Kidney (tissue), 14 donors: ENCODE data around the gene PIGH. TPM values are rescaled to one million over a fixed set of nuclear protein-coding genes. Genes with fewer than 3 reads are reported as not detected.

ENCODE experiments used
- DNase-seq, 5 donors: peaks; one replicate each; pipeline ENCODE4 v3.0.0-alpha.2; 2013 to 2020
- FAIRE-seq: peaks from 2 replicates; lab custom pipeline; 2012; peaks lifted over from hg19 to GRCh38; lab: Jason Lieb, UNC
- H3K27ac ChIP-seq, 2 donors: one replicate each; pipeline ENCODE4 v1.7.0; 2013; ENCODE audit warnings: low read depth in 2 of 2, low read length in 2 of 2, inconsistent platforms in 1 of 2
- H3K27me3 ChIP-seq: one replicate; pipeline ENCODE4 v1.7.1; 2013; ENCODE audit warnings: low read length, inconsistent platforms; ENCODE audit not compliant: control insufficient read depth, insufficient read depth
- H3K36me3 ChIP-seq, 3 donors: one replicate each; pipeline versions ENCODE4 v1.7.0 to v1.7.1; 2013; ENCODE audit warnings: low read length in 3 of 3, control low read depth in 1 of 3, inconsistent platforms in 1 of 3; ENCODE audit not compliant: insufficient read depth in 3 of 3, control insufficient read depth in 2 of 3
- H3K4me1 ChIP-seq, 3 donors: one replicate each; pipeline versions ENCODE4 v1.7.0 to v1.7.1; 2013; ENCODE audit warnings: low read length in 3 of 3, inconsistent platforms in 1 of 3, low read depth in 1 of 3; ENCODE audit not compliant: control insufficient read depth in 2 of 3, insufficient read depth in 2 of 3
- H3K4me3 ChIP-seq, 3 donors: one replicate each; pipeline versions ENCODE4 v1.7.0 to v1.8.1; 2013; ENCODE audit warnings: low read length in 3 of 3, control low read depth in 1 of 3, inconsistent platforms in 1 of 3
- H3K9ac ChIP-seq, 3 donors: one replicate each; pipeline versions ENCODE4 v1.7.0 to v1.7.1; 2013; ENCODE audit warnings: low read length in 3 of 3, control low read depth in 1 of 3, inconsistent platforms in 1 of 3
- H3K9me3 ChIP-seq, 3 donors: one replicate each; pipeline versions ENCODE4 v1.7.0 to v1.7.1; 2013; ENCODE audit warnings: low read length in 3 of 3, control low read depth in 1 of 3, inconsistent platforms in 1 of 3; ENCODE audit not compliant: control insufficient read depth in 2 of 3, insufficient read depth in 1 of 3
- CTCF ChIP-seq: IDR thresholded peaks from 3 replicates; pipeline ENCODE4 v1.5.1; 2012; ENCODE audit warnings: mild to moderate bottlenecking, moderate library complexity, borderline replicate concordance; ENCODE audit not compliant: insufficient read depth; ENCODE audit errors: extremely low read depth
- intact Hi-C: fragments of 100-400 bp; cut with DNase I; formaldehyde crosslinking; loops from one replicate; pipeline ENCODE4 v1.11.1; 2022
- polyA plus RNA-seq: library from polyadenylated mRNA; stranded (reverse); fragments of 350-450 nt; fragmentation: Illumina TruSeq; extraction: RNeasy Lipid Tissue Mini Kit (QIAGEN cat#74804); gene quantifications from one replicate; pipeline ENCODE4 v1.2.3, GENCODE V29; 2014; ENCODE audit warnings: low read depth, low replicate concordance; ENCODE audit not compliant: insufficient read depth
- total RNA-seq: library from RNA; stranded (reverse); fragmentation: NEBNext Ultra II Directional; extraction: Animal tissue kit (Norgen Biotek cat#: 25700); gene quantifications from one replicate; pipeline ENCODE4 v1.2.1, GENCODE V29; 2021
- donor health status: control.
- donor health status: control.
- donor health status: control.
- donor health status: control.
- donor health status: control.
- donor health status: DM: yes; HTN: yes; CAD: no.
- donor health status: Normal renal cell carcinoma (clear cell type).

Gene PIGH
- total and polyA plus RNA-seq, 2 donors from 2014 or later, result 31.7 to 44.9 TPM

GRCh38 chr14:67581643-67582042 is 18.4 kb downstream of the PIGH start:
- DNase-seq (no peak), FAIRE-seq (no peak)
- Histone ChIP-seq H3K9me3 (no peaks in the 10 kb centered on the region), H3K27ac (no peak overlapping the region), H3K27me3 (no peaks in the 10 kb centered on the region), H3K9ac (no peak overlapping the region), H3K36me3 (peaks cover 0 to 9% (median 6%) of the 10 kb centered on the region in 3 donors), H3K4me3 (no peak overlapping the region), H3K4me1 (peaks cover 0 to 17% (median 17%) of the 10 kb centered on the region in 3 donors)
- intact Hi-C loops, result loop anchor here (10.0 kb wide), 1 partner anchor 123 kb away; the partner anchor contains the start of gene RDH12
- TF ChIP-seq CTCF, result no peak

GRCh38 chr14:67580336-67581171 is 19.5 kb downstream of the PIGH start:
- H3K9me3 ChIP-seq, result no peaks in the 10 kb centered on the region
- TF ChIP-seq CTCF, result no peak
- DNase-seq (peak in 1 of 5 donors; percentile 5), FAIRE-seq (no peak)
- H3K4me1 ChIP-seq, result peaks cover 0 to 27% (median 19%) of the 10 kb centered on the region in 3 donors
- no peaks in the 10 kb centered on the region for H3K27me3 ChIP-seq
- H3K4me3 ChIP-seq, result no peak overlapping the region
- H3K27ac ChIP-seq, result no peak overlapping the region
- H3K36me3 ChIP-seq, result peaks cover 0 to 7% (median 1%) of the 10 kb centered on the region in 3 donors
- H3K9ac ChIP-seq, result no peak overlapping the region
- intact Hi-C loops, result loop anchor here (10.0 kb wide), 1 partner anchor 124 kb away; the partner anchor contains the start of gene RDH12

GRCh38 chr14:67579636-67580035 is 20.4 kb downstream of the PIGH start:
- intact Hi-C loops, result loop anchor here (10.0 kb wide), 1 partner anchor 125 kb away; the partner anchor contains the start of gene RDH12
- no peak for TF ChIP-seq CTCF
- Histone ChIP-seq H3K27ac (no peak overlapping the region), H3K4me1 (peaks cover 0 to 27% (median 19%) of the 10 kb centered on the region in 3 donors), H3K36me3 (peaks cover 0 to 5% (median 0%) of the 10 kb centered on the region in 3 donors), H3K27me3 (no peaks in the 10 kb centered on the region), H3K9me3 (no peaks in the 10 kb centered on the region), H3K4me3 (no peak overlapping the region), H3K9ac (no peak overlapping the region)
- FAIRE-seq (no peak), DNase-seq (no peak)
